IMR-90 (cell line): ENCODE results near the gene SYNRG. TPM values are rescaled to one million over a fixed set of nuclear protein-coding genes. Genes with fewer than 3 reads are reported as not detected.
A peak's percentile ranks its signal among the peaks of the same experiment; 100 is the strongest.

Experiments used
- ATAC-seq: fragments of 200-7000 bp; cut with Tn5 transposase; 2 replicates; pipeline ENCODE4 v1.9.1; 2020; ENCODE audit warnings: low read depth, mild to moderate bottlenecking, moderate library complexity
- BruUV-seq: library from RNA; stranded (reverse); fragments of 400-500 nt; replicated peaks from 2 replicates; lab custom pipeline; 2021; lab: Mats Ljungman, UMichigan
- CTCF ChIA-PET: fragments of 300-600 bp; formaldehyde crosslinking; extraction: SDS; loops from one replicate; lab custom pipeline; 2021; ENCODE audit warnings: antibody characterized with exemption; lab: Yijun Ruan, JAX
- POLR2A ChIA-PET: fragments of 300-600 bp; sonication (Branson Sonifier 250); formaldehyde crosslinking; loops from one replicate; lab custom pipeline; 2022; ENCODE audit warnings: antibody characterized with exemption; ENCODE audit not compliant: unreplicated experiment; lab: Charles Lee
- DNase-seq: peaks from one replicate; pipeline ENCODE4 v3.0.0; 2013
- H2AFZ ChIP-seq: replicated peaks from 2 replicates; pipeline ENCODE3; 2013; ENCODE audit warnings: low read length, mild to moderate bottlenecking; ENCODE audit not compliant: poor library complexity
- H2AK5ac ChIP-seq: 2 replicates; pipeline ENCODE4 v1.6.1; 2013; ENCODE audit warnings: low read depth, low read length, inconsistent platforms
- H2AK9ac ChIP-seq: replicated peaks from 2 replicates; pipeline ENCODE3; 2013; ENCODE audit warnings: mild to moderate bottlenecking, low read depth, low read length, moderate library complexity; ENCODE audit not compliant: poor library complexity
- H2BK120ac ChIP-seq: 2 replicates; pipeline ENCODE4 v1.6.1; 2013; ENCODE audit warnings: low read depth, low read length, inconsistent platforms
- H2BK15ac ChIP-seq: 3 replicates; pipeline ENCODE4 v1.6.1; 2013; ENCODE audit warnings: low read depth, low read length, inconsistent platforms
- H2BK20ac ChIP-seq: 2 replicates; pipeline ENCODE4 v1.6.1; 2013; ENCODE audit warnings: low read depth, mild to moderate bottlenecking, inconsistent platforms, low read length, moderate library complexity
- H2BK5ac ChIP-seq: 2 replicates; pipeline ENCODE4 v1.6.1; 2013; ENCODE audit warnings: mild to moderate bottlenecking, low read depth, low read length, inconsistent platforms; ENCODE audit not compliant: poor library complexity, severe bottlenecking
- H3K14ac ChIP-seq: replicated peaks from 2 replicates; pipeline ENCODE4 v1.6.1; 2013; ENCODE audit warnings: low read depth, low read length, inconsistent platforms
- H3K18ac ChIP-seq: 2 replicates; pipeline ENCODE4 v1.6.1; 2013; ENCODE audit warnings: low read depth, low read length, control low read depth
- H3K23ac ChIP-seq: 2 replicates; pipeline ENCODE4 v1.6.1; 2013; ENCODE audit warnings: low read depth, low read length, inconsistent platforms
- H3K27ac ChIP-seq: 2 replicates; pipeline ENCODE4 v1.5.1; 2013; ENCODE audit warnings: mild to moderate bottlenecking, control low read depth, low read length; ENCODE audit not compliant: insufficient read depth
- H3K27me3 ChIP-seq: 2 replicates; pipeline ENCODE4 v1.6.1; 2013; ENCODE audit warnings: low read length; ENCODE audit not compliant: control insufficient read depth, insufficient read depth
- H3K36me3 ChIP-seq: 2 replicates; pipeline ENCODE4 v1.6.1; 2013; ENCODE audit warnings: low read length, mixed read lengths; ENCODE audit not compliant: control insufficient read depth, insufficient read depth
- H3K4ac ChIP-seq: 2 replicates; pipeline ENCODE4 v1.6.1; 2013; ENCODE audit warnings: low read depth, low read length, inconsistent platforms
- H3K4me1 ChIP-seq: 2 replicates; pipeline ENCODE4 v1.6.1; 2013; ENCODE audit warnings: low read length, mixed read lengths; ENCODE audit not compliant: control insufficient read depth, insufficient read depth
- H3K4me2 ChIP-seq: 2 replicates; pipeline ENCODE4 v1.6.1; 2013; ENCODE audit warnings: low read depth, mild to moderate bottlenecking, control low read depth, low read length, moderate library complexity
- H3K4me3 ChIP-seq: 2 replicates; pipeline ENCODE4 v1.5.1; 2013; ENCODE audit warnings: low read depth, mild to moderate bottlenecking, control low read depth, low read length, moderate library complexity; ENCODE audit not compliant: insufficient read depth
- H3K56ac ChIP-seq: 2 replicates; pipeline ENCODE4 v1.6.1; 2013; ENCODE audit warnings: low read length, inconsistent platforms; ENCODE audit not compliant: insufficient read depth; ENCODE audit errors: extremely low read depth
- H3K79me1 ChIP-seq, 2 experiments: 2 replicates each; pipeline ENCODE4 v1.6.1; 2013; ENCODE audit warnings: low read length in 2 of 2, inconsistent platforms in 1 of 2, low read depth in 1 of 2
- H3K9ac ChIP-seq: 2 replicates; pipeline ENCODE4 v1.6.1; 2013; ENCODE audit warnings: low read depth, low read length, control low read depth
- H3K9me1 ChIP-seq: 2 replicates; pipeline ENCODE4 v1.6.1; 2013; ENCODE audit warnings: low read length, inconsistent platforms; ENCODE audit not compliant: insufficient read depth
- H3K9me3 ChIP-seq: 2 replicates; pipeline ENCODE4 v1.6.1; 2013; ENCODE audit warnings: low read length; ENCODE audit not compliant: control insufficient read depth, insufficient read depth
- H4K20me1 ChIP-seq: 2 replicates; pipeline ENCODE4 v1.6.1; 2013; ENCODE audit warnings: low read length, inconsistent platforms; ENCODE audit not compliant: insufficient read depth
- H4K5ac ChIP-seq: 2 replicates; pipeline ENCODE4 v1.6.1; 2013; ENCODE audit warnings: mild to moderate bottlenecking, low read depth, low read length, control low read depth
- H4K8ac ChIP-seq, 2 experiments: 2 replicates each; pipeline ENCODE4 v1.6.1; 2013; ENCODE audit warnings: low read depth in 2 of 2, low read length in 2 of 2, control low read depth in 1 of 2, inconsistent platforms in 1 of 2
- H4K91ac ChIP-seq: 2 replicates; pipeline ENCODE4 v1.6.1; 2013; ENCODE audit warnings: low read depth, low read length, inconsistent platforms; ENCODE audit not compliant: insufficient read depth
- BHLHE40 ChIP-seq: fragments of 150-350 bp; IDR thresholded peaks from 2 replicates; pipeline ENCODE4 v1.6.1; 2016; ENCODE audit warnings: mild to moderate bottlenecking, low read depth, low read length
- CHD1 ChIP-seq: IDR thresholded peaks from 2 replicates; pipeline ENCODE4 v1.6.1; 2012; ENCODE audit warnings: low read depth, low read length, improper control_type of control experiment
- MAZ ChIP-seq: IDR thresholded peaks from 2 replicates; pipeline ENCODE4 v1.6.1; 2012; ENCODE audit warnings: low read depth, mild to moderate bottlenecking, low read length, improper control_type of control experiment, moderate library complexity, borderline replicate concordance
- MXI1 ChIP-seq: IDR thresholded peaks from 2 replicates; pipeline ENCODE4 v1.6.1; 2012; ENCODE audit warnings: low read depth, mild to moderate bottlenecking, low read length, moderate library complexity, borderline replicate concordance
- NFE2L2 ChIP-seq: fragments of 150-350 bp; IDR thresholded peaks from 2 replicates; pipeline ENCODE4 v1.6.1; 2016; ENCODE audit warnings: low read depth, mild to moderate bottlenecking, low read length
- POLR2A ChIP-seq: IDR thresholded peaks from 2 replicates; pipeline ENCODE4 v1.6.1; 2012; ENCODE audit warnings: mild to moderate bottlenecking, low read depth, low read length
- SMC3 ChIP-seq: fragments of 150-350 bp; IDR thresholded peaks from 2 replicates; pipeline ENCODE4 v1.6.1; 2016; ENCODE audit warnings: low read depth, mild to moderate bottlenecking, antibody characterized with exemption, low read length, moderate library complexity
- WGBS, 2 experiments: methylation state at CpG; one replicate each; pipeline versions ENCODE4 v1.1.5 to v1.1.7; 2013; ENCODE audit warnings: missing lambda C conversion rate in 2 of 2; ENCODE audit not compliant: insufficient read length in 1 of 2; ENCODE audit errors: extremely low coverage in 2 of 2; 5-methylcytosine and 5-hydroxymethylcytosine counted together
- dilution Hi-C: fragments of 300-500 bp; cut with HindIII; formaldehyde crosslinking; loops from one replicate; pipeline ENCODE4 v1.14.3; 2018; ENCODE audit warnings: low sequenced_read_pairs; ENCODE audit not compliant: unreplicated experiment
- in situ Hi-C: fragments of 300-500 bp; cut with MboI; formaldehyde crosslinking; loops from 3 replicates; pipeline ENCODE4 v1.14.3; 2019; ENCODE audit warnings: low sequenced_read_pairs, inconsistent platforms, mixed read lengths
- intact Hi-C: fragments of 100-400 bp; cut with micrococcal nuclease; formaldehyde crosslinking; loops from 2 replicates; pipeline ENCODE4 v1.10.0; 2022
- polyA plus RNA-seq, 3 experiments: library from polyadenylated mRNA; depleted of rRNA; stranded (reverse); fragments of >200 nt; gene quantifications; 2 replicates each; pipeline ENCODE4 v1.2.3, GENCODE V29; 2012; ENCODE audit warnings: low replicate concordance in 1 of 3
- total RNA-seq: library from RNA; depleted of rRNA; stranded (reverse); fragments of >200 nt; gene quantifications from 2 replicates; pipeline ENCODE4 v1.2.3, GENCODE V29; 2012
- TF ChIP-seq, protein P1 (sequence below): fragments of 150-350 bp; IDR thresholded peaks from 2 replicates; pipeline ENCODE4 v1.6.1; 2016; ENCODE audit warnings: low read depth, mild to moderate bottlenecking, low read length, moderate library complexity, borderline replicate concordance

Gene SYNRG
- total and polyA plus RNA-seq, 2 of the 4 experiments (the other 2 are of a cell fraction) = 11.7 to 15.2 TPM

DNA sequence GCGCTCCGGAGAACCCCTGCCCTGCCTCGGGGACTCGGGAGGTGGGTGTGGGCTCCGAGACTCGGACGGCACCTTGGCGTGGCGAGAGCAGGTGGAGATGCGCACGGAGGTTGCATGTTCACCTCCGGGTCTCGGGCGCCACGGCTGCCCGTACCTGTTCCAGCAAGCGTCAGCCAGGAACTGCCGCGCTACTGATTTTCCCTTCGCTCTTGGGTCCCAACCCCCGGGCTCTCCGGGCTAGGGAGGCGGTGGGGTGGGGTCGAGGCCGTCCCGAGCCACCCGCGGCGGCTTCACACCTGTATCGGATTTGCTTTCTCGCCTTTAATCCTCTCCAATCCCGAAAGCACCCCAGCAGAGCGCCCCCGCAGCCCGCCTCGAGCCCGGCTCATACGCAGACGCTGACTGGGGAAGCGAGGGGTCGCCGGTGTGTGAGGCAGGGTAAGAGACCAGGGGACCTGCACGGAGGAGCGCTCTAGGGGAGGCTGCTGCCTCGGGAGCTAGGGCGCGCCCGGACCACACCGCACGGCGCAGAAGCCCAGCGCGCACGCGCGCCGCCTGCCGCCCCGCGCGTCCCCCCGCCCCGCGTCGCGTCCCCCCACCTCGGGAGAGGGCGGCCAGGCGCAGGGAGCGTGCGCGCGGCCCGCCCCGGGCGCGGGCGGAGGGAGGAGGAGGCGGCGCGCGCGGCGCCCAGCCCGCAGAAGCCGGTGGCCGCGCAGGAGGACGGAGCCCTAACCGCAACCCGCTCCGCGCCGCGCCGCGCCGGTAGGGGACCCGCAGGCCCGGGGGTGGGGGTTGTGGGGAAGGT lies 119.8 kb downstream of the SYNRG start, which contains the start of gene DUSP14:
DUSP14 (plus strand) TSS at position 695 of the 805 bp plus-strand sequence. CDS start 22,382 bp downstream, outside the sequence.
- Histone ChIP-seq H3K4me1 (peaks cover 11% of the 10 kb centered on the region), H3K79me1 (peaks cover 0 to 43% of the 10 kb centered on the region in 2 experiments; a peak in 2 of 4 replicates), H3K9me1 (peaks cover 6% of the 10 kb centered on the region; the same call in 1 of the 2 replicates), H3K27ac (peak within 1 kb of the TSS; percentile 94), H3K14ac (peak within 1 kb of the TSS; percentile 97), H3K9me3 (no peaks in the 10 kb centered on the region), H3K27me3 (no peaks in the 10 kb centered on the region), H4K5ac (peak within 1 kb of the TSS; percentile 88), H2BK15ac (peak within 1 kb of the TSS; percentile 79; the same call in 2 of the 3 replicates), H2BK20ac (peak within 1 kb of the TSS; percentile 49), H2AFZ (peak within 1 kb of the TSS; percentile 94), H3K56ac (peak within 1 kb of the TSS; percentile 92), H4K91ac (peak within 1 kb of the TSS; percentile 95), H3K18ac (peak within 1 kb of the TSS; percentile 84), H2BK120ac (peak within 1 kb of the TSS; percentile 94), H2AK5ac (peak within 1 kb of the TSS; percentile 96), H3K23ac (peak within 1 kb of the TSS; percentile 95), H2AK9ac (peak within 1 kb of the TSS; percentile 99), H2BK5ac (peak within 1 kb of the TSS; percentile 97), H3K4ac (peak within 1 kb of the TSS; percentile 94), H4K20me1 (peaks cover 38% of the 10 kb centered on the region), H3K36me3 (no peaks in the 10 kb centered on the region), H4K8ac (peak within 1 kb of the TSS; percentile 50 to 58; a peak in 3 of 4 replicates), H3K4me2 (peak within 1 kb of the TSS; percentile 84), H3K9ac (peak within 1 kb of the TSS; percentile 93), H3K4me3 (peak within 1 kb of the TSS; percentile 95)
- WGBS, 2 experiments = 1% methylated on average over 18 of the region's 100 CpGs; no CpG with 5 or more reads in 1 of the 2 experiments
- ATAC-seq (peak; percentile 69), DNase-seq (peak; percentile 77)
- ChIA-PET POLR2A (interaction anchor here (0.6 kb wide), 2 partner anchors 9 to 12 kb away, joined by 3 read pairs; no protein-coding TSS in a partner anchor), CTCF (no interaction called here)
- no peak; the same call in 1 of the 2 replicates for TF ChIP-seq CHD1
- TF ChIP-seq, protein P1, sequence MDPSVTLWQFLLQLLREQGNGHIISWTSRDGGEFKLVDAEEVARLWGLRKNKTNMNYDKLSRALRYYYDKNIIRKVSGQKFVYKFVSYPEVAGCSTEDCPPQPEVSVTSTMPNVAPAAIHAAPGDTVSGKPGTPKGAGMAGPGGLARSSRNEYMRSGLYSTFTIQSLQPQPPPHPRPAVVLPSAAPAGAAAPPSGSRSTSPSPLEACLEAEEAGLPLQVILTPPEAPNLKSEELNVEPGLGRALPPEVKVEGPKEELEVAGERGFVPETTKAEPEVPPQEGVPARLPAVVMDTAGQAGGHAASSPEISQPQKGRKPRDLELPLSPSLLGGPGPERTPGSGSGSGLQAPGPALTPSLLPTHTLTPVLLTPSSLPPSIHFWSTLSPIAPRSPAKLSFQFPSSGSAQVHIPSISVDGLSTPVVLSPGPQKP = no peak
- no peak for TF ChIP-seq SMC3
- 0 out of 2 replicates have a peak, but pooled peaks have one; percentile 0 for TF ChIP-seq NFE2L2
- no peak for TF ChIP-seq BHLHE40
- peak; percentile 56; the same call in 1 of the 2 replicates for TF ChIP-seq MXI1
- TF ChIP-seq POLR2A = peak; percentile 78
- TF ChIP-seq MAZ = peak; percentile 94
- in situ Hi-C loops (no loop called here), intact Hi-C loops (loop anchor here (2.0 to 5.0 kb wide), 4 partner anchors 42 to 887 kb away; partner anchors contain the start of genes ACACA, MRM1 and TADA2A), dilution Hi-C loops (no loop called here)
- BruUV-seq = no TSS peak
